ENCODE data around the gene CACNA2D3.

DNA sequence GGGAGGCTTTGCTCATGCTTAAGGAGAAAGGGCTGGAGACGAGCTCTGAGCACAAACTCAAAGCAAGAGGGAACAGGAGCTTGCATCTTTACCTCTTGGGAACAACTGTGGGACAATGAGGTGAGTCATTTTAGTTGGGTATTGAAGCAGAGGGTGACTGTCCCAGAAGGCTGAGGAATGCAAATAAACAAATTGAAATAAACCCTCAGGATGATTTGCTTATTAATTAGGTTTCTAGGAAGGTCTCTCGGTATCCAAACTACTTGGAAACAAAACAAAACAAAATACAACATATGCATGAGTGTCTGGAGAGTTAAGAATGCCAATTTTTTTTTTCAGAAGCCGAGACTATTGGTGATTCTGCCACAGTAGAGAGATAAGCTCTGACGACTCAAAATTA is 38.4 kb upstream of the CACNA2D3 start:
- TF ChIP-seq GATA2 (IDR thresholded peaks at IDR 0.05; ENCODE audit: low read depth, low read length): no peak
- no peak for TF ChIP-seq GATA3 (IDR thresholded peaks at IDR 0.05; ENCODE audit: low read depth, low read length)
